H1 (cell line): Measurements from ENCODE around the gene FAM216A. TPM values are rescaled to one million over a fixed set of nuclear protein-coding genes. Genes with fewer than 3 reads are reported as not detected.

ENCODE experiments used
- CEBPB ChIP-seq: IDR thresholded peaks from 2 replicates; pipeline ENCODE4 v1.6.1; 2012; ENCODE audit warnings: low read depth, low read length
- EGR1 ChIP-seq: IDR thresholded peaks from 2 replicates; pipeline ENCODE4 v1.6.1; 2011; ENCODE audit warnings: low read depth, low read length, borderline replicate concordance
- EP300 ChIP-seq, 2 experiments: IDR thresholded peaks; 1 replicate in 1 of 2; 2 replicates in 1 of 2; pipeline ENCODE4 v1.6.1; 2011 to 2012; ENCODE audit warnings: low read depth in 2 of 2, low read length in 2 of 2, mild to moderate bottlenecking in 2 of 2, borderline replicate concordance in 1 of 2, inconsistent platforms in 1 of 2, moderate library complexity in 1 of 2
- GTF2F1 ChIP-seq: IDR thresholded peaks from 2 replicates; pipeline ENCODE4 v1.6.1; 2012; ENCODE audit warnings: low read depth, low read length, improper control_type of control experiment, borderline replicate concordance
- HDAC2 ChIP-seq, 2 experiments: fragments of 300-600 bp in 1 of 2; sonication (generic) in 1 of 2; IDR thresholded peaks; 2 replicates each; pipeline ENCODE4 v1.6.1; 2011 to 2012; ENCODE audit warnings: low read depth in 2 of 2, low read length in 2 of 2, mild to moderate bottlenecking in 2 of 2, moderate library complexity in 2 of 2, borderline replicate concordance in 1 of 2, inconsistent platforms in 1 of 2
- PHF8 ChIP-seq: fragments of 200-600 bp; sonication (generic); conservative IDR thresholded peaks from 2 replicates; pipeline ENCODE4 v1.7.1; 2012; ENCODE audit warnings: low read depth, mild to moderate bottlenecking, inconsistent platforms, low read length, moderate library complexity
- TBP ChIP-seq: IDR thresholded peaks from 2 replicates; pipeline ENCODE4 v1.6.1; 2011; ENCODE audit warnings: low read depth, low read length, improper control_type of control experiment
- TEAD4 ChIP-seq: IDR thresholded peaks from 2 replicates; pipeline ENCODE4 v1.6.1; 2012; ENCODE audit warnings: low read depth, low read length, inconsistent platforms, mixed read lengths
- polyA plus RNA-seq, 7 experiments: library from polyadenylated mRNA; depleted of rRNA in 3 of 7; stranded (reverse) in 5 of 7; unstranded in 2 of 7; fragments of >200 nt in 5 of 7; fragments of 200-250 nt in 2 of 7; gene quantifications; 1 replicate in 5 of 7; 2 replicates in 1 of 7; 4 replicates in 1 of 7; pipeline versions ENCODE4 v1.2.1 to v1.2.3, GENCODE V29; 2011 to 2013; ENCODE audit warnings: missing spikeins in 2 of 7, mixed read lengths in 2 of 7
- total RNA-seq: library from RNA; stranded (reverse); fragmentation: NEBNext Ultra II Directional; extraction: Animal tissue kit (Norgen Biotek cat#: 25700); gene quantifications from 2 replicates; pipeline ENCODE4 v1.2.1, GENCODE V29; 2021
- TF ChIP-seq, protein P1 (sequence below): IDR thresholded peaks from 2 replicates; pipeline ENCODE4 v1.6.1; 2012; ENCODE audit warnings: low read length, inconsistent platforms

The FAM216A gene
- total and polyA plus RNA-seq, 2 of the 8 experiments (the other 6 are each of a cell fraction or from before 2014, with no cell fraction given): 19.8 to 24.6 TPM

DNA sequence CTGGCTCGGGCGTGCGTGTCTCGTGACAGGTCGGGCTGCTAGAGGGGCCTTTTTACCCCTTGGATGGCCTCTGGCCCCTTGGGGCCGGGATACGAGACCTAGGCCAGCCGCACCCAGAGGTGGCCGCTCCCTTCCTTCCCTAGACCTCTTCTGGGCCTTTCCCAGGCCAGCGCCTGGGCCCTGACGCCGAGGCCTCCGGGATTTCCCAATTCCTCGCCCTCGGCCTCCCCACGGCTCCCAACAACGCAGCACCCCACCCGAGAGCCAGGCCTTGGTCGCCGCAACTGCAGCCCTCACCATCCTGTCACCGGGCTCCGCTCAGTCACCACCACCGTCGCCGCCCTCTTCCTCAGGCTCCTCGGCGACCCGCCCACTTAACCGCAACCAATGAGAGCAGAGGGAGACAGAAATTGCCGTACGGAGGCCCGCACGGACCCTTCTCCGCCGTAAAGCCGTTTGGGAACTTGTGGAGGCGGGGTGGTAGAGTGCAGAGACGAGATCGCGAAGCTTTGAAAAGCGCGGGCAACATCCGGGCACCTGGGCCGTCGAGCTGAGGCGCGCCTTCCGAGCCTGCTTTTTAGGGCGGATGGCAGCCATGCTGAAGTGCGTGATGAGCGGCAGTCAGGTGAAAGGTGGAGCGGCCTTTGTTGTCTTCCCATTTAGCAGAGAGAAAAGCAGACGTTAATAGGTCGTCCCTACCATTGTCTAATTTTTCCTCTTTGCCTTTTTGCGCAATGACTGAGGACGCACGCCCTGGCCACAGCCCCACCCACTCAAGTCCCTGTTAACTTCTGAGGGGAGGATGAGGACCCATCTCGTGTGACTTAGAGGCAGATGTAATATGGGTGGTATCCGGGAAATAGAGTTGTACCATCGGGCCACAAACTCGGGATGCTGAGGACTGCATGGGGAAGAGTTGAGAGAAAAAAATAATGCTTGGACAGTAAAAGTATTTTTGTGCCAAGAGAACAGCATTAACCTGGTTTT is 33.4 kb downstream of the FAM216A start, which contains the start of the genes RAD9B and VPS29 (continued):
- peak; percentile 56 to 97; a peak in 2 of 4 replicates for TF ChIP-seq HDAC2 (IDR thresholded peaks at IDR 0.05; ENCODE audit: borderline replicate concordance in 1 of 2, low read depth in 2 of 2, low read length in 2 of 2)
- TF ChIP-seq EP300 (IDR thresholded peaks at IDR 0.05; ENCODE audit: borderline replicate concordance in 1 of 2, low read depth in 2 of 2, low read length in 2 of 2): peak in 1 of 2 experiments; percentile 33; a peak in 1 of 3 replicates
- TF ChIP-seq TEAD4: peak; percentile 49; the same call in 1 of the 2 replicates
- TF ChIP-seq, protein P1, sequence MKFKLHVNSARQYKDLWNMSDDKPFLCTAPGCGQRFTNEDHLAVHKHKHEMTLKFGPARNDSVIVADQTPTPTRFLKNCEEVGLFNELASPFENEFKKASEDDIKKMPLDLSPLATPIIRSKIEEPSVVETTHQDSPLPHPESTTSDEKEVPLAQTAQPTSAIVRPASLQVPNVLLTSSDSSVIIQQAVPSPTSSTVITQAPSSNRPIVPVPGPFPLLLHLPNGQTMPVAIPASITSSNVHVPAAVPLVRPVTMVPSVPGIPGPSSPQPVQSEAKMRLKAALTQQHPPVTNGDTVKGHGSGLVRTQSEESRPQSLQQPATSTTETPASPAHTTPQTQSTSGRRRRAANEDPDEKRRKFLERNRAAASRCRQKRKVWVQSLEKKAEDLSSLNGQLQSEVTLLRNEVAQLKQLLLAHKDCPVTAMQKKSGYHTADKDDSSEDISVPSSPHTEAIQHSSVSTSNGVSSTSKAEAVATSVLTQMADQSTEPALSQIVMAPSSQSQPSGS: peak; percentile 72; the same call in 1 of the 2 replicates
- peak; percentile 95 for TF ChIP-seq GTF2F1
- peak; percentile 76 for TF ChIP-seq EGR1
- peak; percentile 13; the same call in 1 of the 2 replicates for TF ChIP-seq CEBPB
- peak; percentile 34; the same call in 1 of the 2 replicates for TF ChIP-seq TBP
- peak; percentile 72 for TF ChIP-seq PHF8
